Activated naive CD4-positive, alpha-beta T cell treated with anti-CD3 and anti-CD28 coated beads for 36 hours (primary cell): ENCODE results near the gene CDX2. TPM values are rescaled to one million over a fixed set of nuclear protein-coding genes. Genes with fewer than 3 reads are reported as not detected.

Source experiments
- CTCF ChIA-PET: fragments of 350-600 bp; sonication (Branson Sonifier 250); formaldehyde crosslinking; loops from one replicate; lab custom pipeline; 2021; ENCODE audit warnings: antibody characterized with exemption; lab: Charles Lee
- DNase-seq: peaks from one replicate; pipeline ENCODE4 v3.0.0-alpha.2; 2020
- H3K27ac Mint-ChIP-seq: one replicate; pipeline ENCODE4 v1.8.0; 2021; ENCODE audit warnings: mild to moderate bottlenecking, mixed read lengths
- H3K27me3 Mint-ChIP-seq: one replicate; pipeline ENCODE4 v1.8.0; 2021; ENCODE audit warnings: low read depth, mixed read lengths
- H3K36me3 Mint-ChIP-seq: one replicate; pipeline ENCODE4 v1.8.0; 2021; ENCODE audit warnings: low read depth, mixed read lengths
- H3K4me1 Mint-ChIP-seq: one replicate; pipeline ENCODE4 v1.8.0; 2021; ENCODE audit warnings: low read depth, mixed read lengths
- H3K4me3 Mint-ChIP-seq: one replicate; pipeline ENCODE4 v1.8.0; 2021; ENCODE audit warnings: mild to moderate bottlenecking, moderate library complexity, mixed read lengths
- H3K9me3 Mint-ChIP-seq: one replicate; pipeline ENCODE4 v1.8.0; 2021; ENCODE audit warnings: mixed read lengths
- intact Hi-C: fragments of 100-400 bp; cut with micrococcal nuclease; formaldehyde crosslinking; loops from one replicate; pipeline ENCODE4 v1.15.1; 2023
- total RNA-seq, 2 experiments: library from RNA; stranded (reverse); gene quantifications; one replicate each; pipeline ENCODE4 v1.2.3, GENCODE V29; 2021

The CDX2 gene
- total RNA-seq, 2 experiments from 2014 or later: not detected

- H3K4me1 Mint-ChIP-seq: peaks cover 27% of the 10 kb centered on the region
- H3K4me3 Mint-ChIP-seq: peak overlapping the region; percentile 30
- peaks cover 76% of the 10 kb centered on the region for H3K27me3 Mint-ChIP-seq
- no peaks in the 10 kb centered on the region for H3K36me3 Mint-ChIP-seq
- H3K9me3 Mint-ChIP-seq: no peaks in the 10 kb centered on the region
- CTCF ChIA-PET: interaction anchor here (12.5 kb wide), 1 partner anchor 149 kb away, joined by 189 read pairs; no protein-coding TSS in a partner anchor
- intact Hi-C loops: no loop called here
- no peak overlapping the region for H3K27ac Mint-ChIP-seq
- no peak for DNase-seq
These were observed 8.6 kb upstream of the CDX2 start for GRCh38 chr13:27977476-27978300.

GRCh38 chr13:27976362-27977091 lies 7.4 kb upstream of the CDX2 start:
- H3K4me3 Mint-ChIP-seq: no peak overlapping the region
- H3K36me3 Mint-ChIP-seq: no peaks in the 10 kb centered on the region
- H3K27ac Mint-ChIP-seq: no peak overlapping the region
- no peak for DNase-seq
- intact Hi-C loops: no loop called here
- H3K9me3 Mint-ChIP-seq: no peaks in the 10 kb centered on the region
- H3K27me3 Mint-ChIP-seq: peaks cover 74% of the 10 kb centered on the region
- H3K4me1 Mint-ChIP-seq: peaks cover 27% of the 10 kb centered on the region
- CTCF ChIA-PET: interaction anchor here (0.6 to 12.5 kb wide), 5 partner anchors 8 to 148 kb away, joined by 3 to 189 read pairs (median 4); partner anchors contain the start of gene PDX1

- Mint-ChIP-seq H3K27ac (no peak overlapping the region), H3K4me3 (no peak overlapping the region), H3K9me3 (no peaks in the 10 kb centered on the region), H3K4me1 (peaks cover 27% of the 10 kb centered on the region), H3K36me3 (no peaks in the 10 kb centered on the region), H3K27me3 (peaks cover 74% of the 10 kb centered on the region)
- no peak for DNase-seq
- intact Hi-C loops: loop anchor here (2.0 kb wide), 1 partner anchor 49 kb away; no protein-coding TSS in a partner anchor
- CTCF ChIA-PET: interaction anchor here (0.6 to 12.5 kb wide), 6 partner anchors 9 to 201 kb away, joined by 3 to 189 read pairs (median 4); partner anchors contain the start of gene PDX1
These were observed 6.6 kb upstream of the CDX2 start for GRCh38 chr13:27975564-27976361.

GRCh38 chr13:27973961-27974662 lies 5.0 kb upstream of the CDX2 start:
- DNase-seq: no peak
- Mint-ChIP-seq H3K9me3 (no peaks in the 10 kb centered on the region), H3K4me3 (no peak overlapping the region), H3K36me3 (no peaks in the 10 kb centered on the region), H3K4me1 (peaks cover 27% of the 10 kb centered on the region), H3K27ac (no peak overlapping the region), H3K27me3 (peaks cover 76% of the 10 kb centered on the region)
- intact Hi-C loops: loop anchor here (2.0 kb wide), 1 partner anchor 47 kb away; no protein-coding TSS in a partner anchor
- CTCF ChIA-PET: interaction anchor here (0.8 to 1.5 kb wide), 3 partner anchors 13 to 152 kb away, joined by 3 read pairs; no protein-coding TSS in a partner anchor

- H3K4me3 Mint-ChIP-seq: no peak overlapping the region
- intact Hi-C loops: no loop called here
- H3K4me1 Mint-ChIP-seq: peaks cover 22% of the 10 kb centered on the region
- peaks cover 70% of the 10 kb centered on the region for H3K27me3 Mint-ChIP-seq
- no peaks in the 10 kb centered on the region for H3K36me3 Mint-ChIP-seq
- no peaks in the 10 kb centered on the region for H3K9me3 Mint-ChIP-seq
- no peak overlapping the region for H3K27ac Mint-ChIP-seq
- no peak for DNase-seq
- CTCF ChIA-PET: interaction anchor here (0.8 to 1.6 kb wide), 2 partner anchors 147 to 151 kb away, joined by 3 to 5 read pairs; no protein-coding TSS in a partner anchor
These were observed 4.2 kb upstream of the CDX2 start for GRCh38 chr13:27973291-27973690.

- peaks cover 26% of the 10 kb centered on the region for H3K4me1 Mint-ChIP-seq
- no peaks in the 10 kb centered on the region for H3K9me3 Mint-ChIP-seq
- CTCF ChIA-PET: interaction anchor here (1.6 kb wide), 1 partner anchor 146 kb away, joined by 5 read pairs; no protein-coding TSS in a partner anchor
- no peaks in the 10 kb centered on the region for H3K36me3 Mint-ChIP-seq
- H3K27me3 Mint-ChIP-seq: peaks cover 74% of the 10 kb centered on the region
- intact Hi-C loops: no loop called here
- H3K4me3 Mint-ChIP-seq: no peak overlapping the region
- H3K27ac Mint-ChIP-seq: no peak overlapping the region
- no peak for DNase-seq
These were observed 3.3 kb upstream of the CDX2 start for GRCh38 chr13:27972478-27972820.

GRCh38 chr13:27971776-27972477 lies 2.8 kb upstream of the CDX2 start:
- H3K4me1 Mint-ChIP-seq: peaks cover 30% of the 10 kb centered on the region
- DNase-seq: no peak
- H3K36me3 Mint-ChIP-seq: no peaks in the 10 kb centered on the region
- no peak overlapping the region for H3K27ac Mint-ChIP-seq
- no peak overlapping the region for H3K4me3 Mint-ChIP-seq
- H3K27me3 Mint-ChIP-seq: peaks cover 74% of the 10 kb centered on the region
- CTCF ChIA-PET: interaction anchor here (0.9 to 1.6 kb wide), 3 partner anchors 10 to 145 kb away, joined by 3 to 5 read pairs (median 3); no protein-coding TSS in a partner anchor
- intact Hi-C loops: no loop called here
- no peaks in the 10 kb centered on the region for H3K9me3 Mint-ChIP-seq

GRCh38 chr13:27971236-27971645 lies 2.1 kb upstream of the CDX2 start:
- no peak for DNase-seq
- intact Hi-C loops: no loop called here
- Mint-ChIP-seq H3K27me3 (peaks cover 78% of the 10 kb centered on the region), H3K4me3 (no peak overlapping the region), H3K4me1 (peaks cover 30% of the 10 kb centered on the region), H3K9me3 (no peaks in the 10 kb centered on the region), H3K36me3 (no peaks in the 10 kb centered on the region), H3K27ac (no peak overlapping the region)
- CTCF ChIA-PET: interaction anchor here (0.9 to 1.2 kb wide), 2 partner anchors 9 to 17 kb away, joined by 3 read pairs; no protein-coding TSS in a partner anchor

GRCh38 chr13:27970382-27971235 lies 1.5 kb upstream of the CDX2 start:
- CTCF ChIA-PET: interaction anchor here (0.6 to 1.4 kb wide), 5 partner anchors 9 to 140 kb away, joined by 3 to 7 read pairs (median 3); no protein-coding TSS in a partner anchor
- no peak for DNase-seq
- intact Hi-C loops: no loop called here
- Mint-ChIP-seq H3K9me3 (no peaks in the 10 kb centered on the region), H3K36me3 (no peaks in the 10 kb centered on the region), H3K4me1 (peaks cover 30% of the 10 kb centered on the region), H3K27ac (no peak overlapping the region), H3K4me3 (no peak overlapping the region), H3K27me3 (peaks cover 79% of the 10 kb centered on the region)

- no peaks in the 10 kb centered on the region for H3K9me3 Mint-ChIP-seq
- H3K4me3 Mint-ChIP-seq: no peak overlapping the region
- intact Hi-C loops: loop anchor here (5.0 kb wide), 1 partner anchor 178 kb away; the partner anchor contains the start of gene GSX1
- peaks cover 25% of the 10 kb centered on the region for H3K4me1 Mint-ChIP-seq
- H3K27me3 Mint-ChIP-seq: peaks cover 79% of the 10 kb centered on the region
- CTCF ChIA-PET: interaction anchor here (0.8 to 2.1 kb wide), 5 partner anchors 11 to 140 kb away, joined by 4 to 7 read pairs (median 4); partner anchors contain the start of gene PDX1
- no peak overlapping the region for H3K27ac Mint-ChIP-seq
- H3K36me3 Mint-ChIP-seq: no peaks in the 10 kb centered on the region
- no peak for DNase-seq
These were observed 733 bp upstream of the CDX2 start for GRCh38 chr13:27969866-27970229.
